Measurements from ENCODE around the gene ILF3.

- TF ChIP-seq CTCF (IDR thresholded peaks at IDR 0.05) (no peak), POLR2AphosphoS5 (IDR thresholded peaks at IDR 0.05) (no peak), POLR2A (IDR thresholded peaks at IDR 0.05) (no peak), EP300 (IDR thresholded peaks at IDR 0.05) (no peak)
Observed at GRCh38 chr19:10615429-10616023, 38.6 kb upstream of the ILF3 start.

Measured in suprapubic skin (tissue), 4 donors.